Spleen (tissue), 7 donors: Measurements from ENCODE around the gene BBS9.

Experiments
- POLR2A ChIP-seq, 3 donors: fragments of 450-650 bp; IDR thresholded peaks; one replicate each; pipeline ENCODE4 v1.5.1; 2017; ENCODE audit warnings: antibody characterized with exemption in 3 of 3, mild to moderate bottlenecking in 1 of 3
- POLR2AphosphoS5 ChIP-seq, 3 donors: sonication (generic); formaldehyde crosslinking; IDR thresholded peaks; one replicate each; pipeline ENCODE4 v1.5.1; 2017; ENCODE audit warnings: antibody characterized with exemption in 3 of 3
- TF ChIP-seq, protein P1 (sequence below), 11 experiments: fragments of 200-600 bp in 7 of 11; fragments of 450-650 bp in 4 of 11; sonication (generic) in 4 of 11; IDR thresholded peaks in 8 of 11; conservative IDR thresholded peaks in 3 of 11; 1 replicate in 7 of 11; 2 replicates in 4 of 11; pipeline versions ENCODE4 v1.4.0 to v1.8.0; 2016 to 2021; ENCODE audit warnings: antibody characterized with exemption in 11 of 11, inconsistent platforms in 4 of 11, mild to moderate bottlenecking in 1 of 11
- donor health status: DM: no; HTN: no; CAD: no; lungs with moderate emphysema.
- donor health status: DM: no; HTN: no; CAD: no.
- donor health status: DM: no; HTN: no; CAD: no.

DNA sequence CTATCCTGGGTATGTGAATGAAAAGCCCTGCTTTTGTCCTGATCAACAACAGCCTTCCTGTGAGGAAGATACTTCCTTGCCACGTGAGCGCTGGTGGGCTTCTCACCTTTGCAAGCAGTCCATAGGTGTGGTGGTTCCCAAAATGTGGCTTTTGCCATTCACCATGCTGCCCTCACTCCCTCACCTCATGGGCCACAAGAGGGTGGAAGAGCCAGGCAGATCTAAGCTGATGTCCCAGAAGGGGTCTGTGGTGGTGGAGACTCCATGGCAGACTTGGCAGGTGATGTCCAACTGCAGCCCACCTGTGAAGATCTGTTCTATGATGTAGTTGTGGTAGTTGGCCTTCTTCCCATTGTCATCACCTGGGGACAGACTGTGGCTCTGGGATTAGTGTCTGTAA, 147.4 kb downstream of the BBS9 start:
- TF ChIP-seq POLR2A (IDR thresholded peaks at IDR 0.05) (no peak), POLR2AphosphoS5 (IDR thresholded peaks at IDR 0.05) (no peak)
- TF ChIP-seq, protein P1, sequence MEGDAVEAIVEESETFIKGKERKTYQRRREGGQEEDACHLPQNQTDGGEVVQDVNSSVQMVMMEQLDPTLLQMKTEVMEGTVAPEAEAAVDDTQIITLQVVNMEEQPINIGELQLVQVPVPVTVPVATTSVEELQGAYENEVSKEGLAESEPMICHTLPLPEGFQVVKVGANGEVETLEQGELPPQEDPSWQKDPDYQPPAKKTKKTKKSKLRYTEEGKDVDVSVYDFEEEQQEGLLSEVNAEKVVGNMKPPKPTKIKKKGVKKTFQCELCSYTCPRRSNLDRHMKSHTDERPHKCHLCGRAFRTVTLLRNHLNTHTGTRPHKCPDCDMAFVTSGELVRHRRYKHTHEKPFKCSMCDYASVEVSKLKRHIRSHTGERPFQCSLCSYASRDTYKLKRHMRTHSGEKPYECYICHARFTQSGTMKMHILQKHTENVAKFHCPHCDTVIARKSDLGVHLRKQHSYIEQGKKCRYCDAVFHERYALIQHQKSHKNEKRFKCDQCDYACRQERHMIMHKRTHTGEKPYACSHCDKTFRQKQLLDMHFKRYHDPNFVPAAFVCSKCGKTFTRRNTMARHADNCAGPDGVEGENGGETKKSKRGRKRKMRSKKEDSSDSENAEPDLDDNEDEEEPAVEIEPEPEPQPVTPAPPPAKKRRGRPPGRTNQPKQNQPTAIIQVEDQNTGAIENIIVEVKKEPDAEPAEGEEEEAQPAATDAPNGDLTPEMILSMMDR (IDR thresholded peaks at IDR 0.05 in 8 of 11, conservative IDR thresholded peaks at IDR 0.05 in 3 of 11) = no peak
